GM13976 (cell line): ENCODE measurements around the gene EDNRA.

Experiments
- DNase-seq: peaks from one replicate; pipeline ENCODE4 v3.0.0; 2012; ENCODE audit warnings: low spot score
- in situ Hi-C: fragments of 300-500 bp; cut with MboI; formaldehyde crosslinking; loops from one replicate; pipeline ENCODE4 v1.12.0; 2022; ENCODE audit warnings: low sequenced_read_pairs, mixed read lengths, inconsistent platforms; ENCODE audit not compliant: unreplicated experiment
- TF ChIP-seq, protein P1 (sequence below): IDR thresholded peaks from 2 replicates; pipeline ENCODE4 v1.5.1; 2012; ENCODE audit warnings: borderline replicate concordance, mild to moderate bottlenecking; ENCODE audit not compliant: insufficient read depth; ENCODE audit errors: extremely low read depth, missing control alignments, control extremely low read depth

EDNRA gene

DNA sequence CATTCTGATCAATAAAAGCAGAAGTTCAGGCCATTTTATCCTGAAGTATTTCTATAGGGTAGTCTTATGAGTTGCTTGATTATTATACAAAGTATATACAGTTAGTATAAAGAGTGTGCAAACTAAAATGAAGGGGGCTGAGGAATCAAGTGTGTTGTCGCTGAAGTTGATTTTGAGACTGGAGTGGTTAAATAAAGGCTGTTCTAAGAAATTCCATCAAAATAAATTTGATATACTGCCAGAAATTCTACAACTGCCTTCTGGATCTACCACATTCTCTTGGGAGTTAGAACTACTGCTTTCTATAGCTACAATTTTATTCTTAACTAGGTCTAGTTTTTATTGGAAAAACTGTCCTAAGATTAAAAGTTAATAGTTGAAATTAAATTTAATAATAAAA, 12.4 kb downstream of the EDNRA start:
- in situ Hi-C loops = no loop called here
- TF ChIP-seq, protein P1, sequence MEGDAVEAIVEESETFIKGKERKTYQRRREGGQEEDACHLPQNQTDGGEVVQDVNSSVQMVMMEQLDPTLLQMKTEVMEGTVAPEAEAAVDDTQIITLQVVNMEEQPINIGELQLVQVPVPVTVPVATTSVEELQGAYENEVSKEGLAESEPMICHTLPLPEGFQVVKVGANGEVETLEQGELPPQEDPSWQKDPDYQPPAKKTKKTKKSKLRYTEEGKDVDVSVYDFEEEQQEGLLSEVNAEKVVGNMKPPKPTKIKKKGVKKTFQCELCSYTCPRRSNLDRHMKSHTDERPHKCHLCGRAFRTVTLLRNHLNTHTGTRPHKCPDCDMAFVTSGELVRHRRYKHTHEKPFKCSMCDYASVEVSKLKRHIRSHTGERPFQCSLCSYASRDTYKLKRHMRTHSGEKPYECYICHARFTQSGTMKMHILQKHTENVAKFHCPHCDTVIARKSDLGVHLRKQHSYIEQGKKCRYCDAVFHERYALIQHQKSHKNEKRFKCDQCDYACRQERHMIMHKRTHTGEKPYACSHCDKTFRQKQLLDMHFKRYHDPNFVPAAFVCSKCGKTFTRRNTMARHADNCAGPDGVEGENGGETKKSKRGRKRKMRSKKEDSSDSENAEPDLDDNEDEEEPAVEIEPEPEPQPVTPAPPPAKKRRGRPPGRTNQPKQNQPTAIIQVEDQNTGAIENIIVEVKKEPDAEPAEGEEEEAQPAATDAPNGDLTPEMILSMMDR = no peak

GRCh38 chr4:147494301-147494700, 13.4 kb downstream of the EDNRA start:
- in situ Hi-C loops = no loop called here
- TF ChIP-seq, protein P1 = no peak
- DNase-seq = no peak

More for the DNA sequence above, 12.4 kb downstream of the EDNRA start:
- DNase-seq = no peak

DNA sequence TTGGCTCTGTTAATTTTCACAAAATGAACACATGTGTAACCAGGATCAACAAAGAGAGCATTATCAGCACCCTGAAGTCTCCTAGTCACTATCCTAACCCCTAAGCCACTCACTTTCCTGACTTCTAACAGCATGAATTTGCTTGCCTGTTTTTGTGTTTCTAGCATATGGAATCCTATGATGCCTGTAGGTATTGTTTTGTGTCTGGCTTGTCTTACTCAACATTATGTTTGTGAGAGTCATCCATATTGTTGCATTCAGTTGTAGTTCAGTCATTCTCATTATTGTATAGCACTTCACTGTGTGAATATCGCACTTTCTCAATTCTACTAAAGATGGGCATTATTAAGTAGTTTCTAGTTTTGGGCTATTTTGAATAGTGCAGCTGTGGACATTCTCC, 15.6 kb downstream of the EDNRA start:
- TF ChIP-seq, protein P1 = no peak
- in situ Hi-C loops = no loop called here
- no peak for DNase-seq

DNA sequence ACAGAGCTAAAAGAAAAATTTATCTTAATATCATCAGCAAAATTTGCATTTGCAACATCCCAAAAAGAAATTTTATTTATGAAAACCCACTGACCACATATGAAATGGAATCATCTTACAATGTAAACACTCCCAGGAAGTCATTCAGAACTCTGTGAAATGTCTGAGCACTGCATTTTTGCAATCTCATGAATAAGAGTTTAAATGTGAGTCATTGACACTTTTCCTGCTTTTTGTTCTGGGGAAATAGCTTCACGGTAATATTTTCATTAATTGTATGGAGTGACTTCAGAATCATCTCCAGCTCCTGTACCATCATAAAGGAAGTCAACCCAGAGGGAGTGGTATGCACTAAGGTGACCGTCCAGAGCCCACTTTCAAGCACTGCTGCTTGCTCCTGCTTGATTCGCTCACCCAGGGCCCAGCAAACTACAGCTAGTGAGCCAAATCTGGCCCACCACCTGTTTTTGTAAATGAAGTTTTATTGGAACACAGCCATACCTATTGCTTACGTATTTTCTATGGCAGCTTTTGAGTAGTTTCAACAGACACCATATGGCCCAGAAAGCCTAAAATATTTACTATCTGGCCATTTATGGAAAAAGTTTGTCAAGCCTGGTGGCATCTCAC, 17.2 kb downstream of the EDNRA start:
- DNase-seq = no peak
- in situ Hi-C loops = no loop called here
- TF ChIP-seq, protein P1 = no peak

GRCh38 chr4:147508346-147508745, 27.4 kb downstream of the EDNRA start:
- TF ChIP-seq, protein P1 = no peak
- in situ Hi-C loops = no loop called here
- DNase-seq = no peak

- in situ Hi-C loops = no loop called here
- no peak for DNase-seq
- TF ChIP-seq, protein P1 = no peak
Observed at GRCh38 chr4:147509386-147509785, 28.5 kb downstream of the EDNRA start.
